NT2/D1 (cell line): ENCODE measurements around the gene CERS6.

Experiments used
- DNase-seq: peaks from one replicate; pipeline ENCODE4 v3.0.0-alpha.2; 2011; ENCODE audit warnings: low read depth, low spot score
- H3K27me3 ChIP-seq: 2 replicates; pipeline ENCODE4 v1.6.0; 2011; ENCODE audit warnings: mild to moderate bottlenecking; ENCODE audit not compliant: insufficient read length, insufficient read depth
- H3K36me3 ChIP-seq: 2 replicates; pipeline ENCODE4 v1.6.1; 2011; ENCODE audit warnings: mild to moderate bottlenecking, low read length, mixed read lengths; ENCODE audit not compliant: insufficient read depth, insufficient read length
- H3K4me1 ChIP-seq: 2 replicates; pipeline ENCODE4 v1.5.1; 2011; ENCODE audit not compliant: insufficient read depth, insufficient read length
- H3K4me3 ChIP-seq: 2 replicates; pipeline ENCODE4 v1.5.1; 2011; ENCODE audit warnings: low read depth; ENCODE audit not compliant: insufficient read length
- H3K9ac ChIP-seq: 2 replicates; pipeline ENCODE4 v1.6.0; 2011; ENCODE audit warnings: low read depth; ENCODE audit not compliant: insufficient read length
- H3K9me3 ChIP-seq: 2 replicates; pipeline ENCODE4 v1.5.1; 2011; ENCODE audit warnings: mild to moderate bottlenecking, low read length; ENCODE audit not compliant: insufficient read depth
- SUZ12 ChIP-seq: IDR thresholded peaks from 2 replicates; pipeline ENCODE4 v1.6.1; 2011; ENCODE audit not compliant: insufficient read length, insufficient read depth; ENCODE audit errors: extremely low read depth
- YY1 ChIP-seq: IDR thresholded peaks from 2 replicates; pipeline ENCODE4 v1.6.1; 2011; ENCODE audit not compliant: insufficient read length, insufficient read depth
- ZNF274 ChIP-seq: IDR thresholded peaks from 2 replicates; pipeline ENCODE4 v1.6.1; 2011; ENCODE audit warnings: mild to moderate bottlenecking, low read depth, low read length

CERS6 gene

GRCh38 chr2:168700615-168701245 is 244.7 kb downstream of the CERS6 start:
- no peak for DNase-seq
- Histone ChIP-seq H3K9me3 (no peaks in the 10 kb centered on the region), H3K27me3 (no peaks in the 10 kb centered on the region), H3K36me3 (peaks cover 2% of the 10 kb centered on the region), H3K4me3 (no peak overlapping the region), H3K4me1 (no peaks in the 10 kb centered on the region), H3K9ac (no peak overlapping the region)
- TF ChIP-seq ZNF274 (no peak), SUZ12 (no peak), YY1 (no peak)

- Histone ChIP-seq H3K9ac (no peak overlapping the region), H3K4me3 (no peak overlapping the region), H3K4me1 (no peaks in the 10 kb centered on the region), H3K27me3 (no peaks in the 10 kb centered on the region), H3K9me3 (no peaks in the 10 kb centered on the region), H3K36me3 (no peaks in the 10 kb centered on the region)
- no peak for TF ChIP-seq YY1
- TF ChIP-seq ZNF274, result no peak
- no peak for TF ChIP-seq SUZ12
- DNase-seq, result no peak
Measured at GRCh38 chr2:168702579-168702978, 246.5 kb downstream of the CERS6 start.

- Histone ChIP-seq H3K27me3 (no peaks in the 10 kb centered on the region), H3K9ac (no peak overlapping the region), H3K4me3 (no peak overlapping the region), H3K9me3 (no peaks in the 10 kb centered on the region), H3K4me1 (no peaks in the 10 kb centered on the region), H3K36me3 (no peaks in the 10 kb centered on the region)
- no peak for TF ChIP-seq YY1
- DNase-seq, result no peak
Measured at GRCh38 chr2:168703926-168704325, 247.9 kb downstream of the CERS6 start.

- no peaks in the 10 kb centered on the region for H3K4me1 ChIP-seq
- no peak overlapping the region for H3K9ac ChIP-seq
- no peaks in the 10 kb centered on the region for H3K9me3 ChIP-seq
- TF ChIP-seq YY1, result no peak
- no peak for TF ChIP-seq SUZ12
- TF ChIP-seq ZNF274, result no peak
- no peaks in the 10 kb centered on the region for H3K36me3 ChIP-seq
- no peaks in the 10 kb centered on the region for H3K27me3 ChIP-seq
- H3K4me3 ChIP-seq, result no peak overlapping the region
- DNase-seq, result no peak
Measured at GRCh38 chr2:168705534-168706470, 249.7 kb downstream of the CERS6 start.

GRCh38 chr2:168706806-168707205 is 250.7 kb downstream of the CERS6 start:
- H3K9ac ChIP-seq, result no peak overlapping the region
- TF ChIP-seq SUZ12, result no peak
- TF ChIP-seq ZNF274, result no peak
- no peak for TF ChIP-seq YY1
- H3K4me3 ChIP-seq, result no peak overlapping the region
- H3K4me1 ChIP-seq, result no peaks in the 10 kb centered on the region
- H3K27me3 ChIP-seq, result no peaks in the 10 kb centered on the region
- DNase-seq, result no peak
- H3K36me3 ChIP-seq, result no peaks in the 10 kb centered on the region
- no peaks in the 10 kb centered on the region for H3K9me3 ChIP-seq

- Histone ChIP-seq H3K36me3 (no peaks in the 10 kb centered on the region), H3K4me3 (no peak overlapping the region), H3K27me3 (no peaks in the 10 kb centered on the region), H3K9me3 (no peaks in the 10 kb centered on the region), H3K9ac (no peak overlapping the region), H3K4me1 (no peaks in the 10 kb centered on the region)
- TF ChIP-seq YY1 (no peak), SUZ12 (no peak)
- DNase-seq, result no peak
Measured at GRCh38 chr2:168708080-168708479, 252.0 kb downstream of the CERS6 start.

- no peaks in the 10 kb centered on the region for H3K9me3 ChIP-seq
- no peaks in the 10 kb centered on the region for H3K27me3 ChIP-seq
- H3K4me3 ChIP-seq, result no peak overlapping the region
- H3K4me1 ChIP-seq, result no peaks in the 10 kb centered on the region
- no peaks in the 10 kb centered on the region for H3K36me3 ChIP-seq
- no peak overlapping the region for H3K9ac ChIP-seq
- no peak for TF ChIP-seq ZNF274
- DNase-seq, result no peak
Measured at GRCh38 chr2:168710754-168711467, 254.8 kb downstream of the CERS6 start.
